H1 (cell line): ENCODE results near the gene FBH1. TPM values are rescaled to one million over a fixed set of nuclear protein-coding genes. Genes with fewer than 3 reads are reported as not detected.

Experiments used
- ATF2 ChIP-seq: IDR thresholded peaks from 2 replicates; pipeline ENCODE4 v1.6.1; 2012; ENCODE audit warnings: low read length, inconsistent platforms
- CHD2 ChIP-seq: IDR thresholded peaks from 2 replicates; pipeline ENCODE4 v1.6.1; 2012; ENCODE audit warnings: low read length, improper control_type of control experiment
- CTBP2 ChIP-seq: IDR thresholded peaks from 2 replicates; pipeline ENCODE4 v1.7.0; 2011; ENCODE audit warnings: borderline replicate concordance, mild to moderate bottlenecking, moderate library complexity, mixed read lengths, low read length; ENCODE audit not compliant: insufficient read depth, insufficient read length
- POLR2A ChIP-seq, 2 experiments: IDR thresholded peaks; 1 replicate in 1 of 2; 2 replicates in 1 of 2; pipeline ENCODE4 v1.6.1; 2011; ENCODE audit warnings: low read depth in 2 of 2, low read length in 2 of 2, mild to moderate bottlenecking in 2 of 2; ENCODE audit errors: control extremely low read depth in 1 of 2
- polyA plus RNA-seq, 7 experiments: library from polyadenylated mRNA; depleted of rRNA in 3 of 7; stranded (reverse) in 5 of 7; unstranded in 2 of 7; fragments of >200 nt in 5 of 7; fragments of 200-250 nt in 2 of 7; gene quantifications; 1 replicate in 5 of 7; 2 replicates in 1 of 7; 4 replicates in 1 of 7; pipeline versions ENCODE4 v1.2.1 to v1.2.3, GENCODE V29; 2011 to 2013; ENCODE audit warnings: missing spikeins in 2 of 7, mixed read lengths in 2 of 7
- total RNA-seq: library from RNA; stranded (reverse); fragmentation: NEBNext Ultra II Directional; extraction: Animal tissue kit (Norgen Biotek cat#: 25700); gene quantifications from 2 replicates; pipeline ENCODE4 v1.2.1, GENCODE V29; 2021

FBH1 gene
- total and polyA plus RNA-seq, 2 of the 8 experiments (the other 6 are each of a cell fraction or from before 2014, with no cell fraction given), result 31.1 to 51.8 TPM

GRCh38 chr10:5889624-5890451, at the start of gene FBH1, which contains the start of gene ANKRD16 (continued):
- TF ChIP-seq ATF2 (no peak), POLR2A (IDR thresholded peaks at IDR 0.05; ENCODE audit: control extremely low read depth in 1 of 2, low read depth in 2 of 2, low read length in 2 of 2) (peak; percentile 51 to 81), CHD2 (peak; percentile 97), CTBP2 (no peak)
